Renal cortex interstitium (tissue), 11 donors: ENCODE measurements around the gene ABI1. TPM values are rescaled to one million over a fixed set of nuclear protein-coding genes. Genes with fewer than 3 reads are reported as not detected.

Source experiments
- DNase-seq, 11 donors: peaks; one replicate each; pipeline ENCODE4 v3.0.0-alpha.2; 2013; ENCODE audit warnings: low read depth in 9 of 11, low spot score in 4 of 11; ENCODE audit errors: extremely low read depth in 1 of 11
- polyA plus RNA-seq, 3 donors: library from polyadenylated mRNA; unstranded; fragments of 120-200 nt; gene quantifications; one replicate each; pipeline ENCODE4 v1.2.1, GENCODE V29; 2013; ENCODE audit not compliant: insufficient read length in 3 of 3

ABI1 gene
- polyA plus RNA-seq, 3 donors = 60.3 to 69.2 (median 61.8) TPM

GRCh38 chr10:26821699-26822570, 38.8 kb downstream of the ABI1 start:
- no peak for DNase-seq

DNA sequence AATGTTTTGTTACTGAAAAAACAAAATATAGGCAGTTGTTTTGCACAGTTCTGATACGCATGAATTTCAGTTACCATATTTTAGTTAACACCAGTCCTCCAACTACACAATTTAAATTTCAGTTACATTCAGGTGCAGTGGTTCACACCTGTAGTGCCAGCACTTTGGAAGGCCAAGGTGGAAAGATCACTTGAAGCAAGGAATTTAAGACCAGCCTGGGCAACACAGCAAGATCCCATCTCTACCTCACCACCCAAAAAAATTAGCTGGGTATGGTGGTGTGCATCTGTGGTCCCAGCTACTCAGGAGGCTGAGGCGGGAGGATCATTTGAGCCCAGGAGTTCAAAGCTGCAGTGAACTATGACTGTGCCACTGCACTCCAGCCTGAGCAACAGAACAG, 45.3 kb downstream of the ABI1 start:
- DNase-seq = no peak

- no peak for DNase-seq
Observed at GRCh38 chr10:26810435-26811026, 50.2 kb downstream of the ABI1 start.

DNA sequence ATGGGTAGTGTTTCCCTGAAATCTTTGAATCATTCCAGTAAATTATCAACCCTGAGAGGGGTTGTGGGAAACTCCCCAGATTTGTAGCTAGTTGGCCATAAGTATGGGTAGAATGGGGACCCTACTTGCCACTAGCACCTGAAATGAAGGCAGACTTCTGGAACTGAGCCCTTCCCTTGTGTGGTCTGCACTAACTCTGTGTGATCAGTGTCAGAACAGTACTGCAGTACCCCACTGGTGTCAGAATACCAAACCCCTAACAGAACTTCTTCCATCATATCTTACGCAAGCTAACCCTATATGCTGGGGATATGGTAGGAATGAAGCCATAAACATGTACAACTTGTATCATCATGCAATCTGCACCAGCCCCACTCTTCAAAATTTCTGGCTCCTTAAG, 50.8 kb downstream of the ABI1 start:
- DNase-seq = no peak

DNA sequence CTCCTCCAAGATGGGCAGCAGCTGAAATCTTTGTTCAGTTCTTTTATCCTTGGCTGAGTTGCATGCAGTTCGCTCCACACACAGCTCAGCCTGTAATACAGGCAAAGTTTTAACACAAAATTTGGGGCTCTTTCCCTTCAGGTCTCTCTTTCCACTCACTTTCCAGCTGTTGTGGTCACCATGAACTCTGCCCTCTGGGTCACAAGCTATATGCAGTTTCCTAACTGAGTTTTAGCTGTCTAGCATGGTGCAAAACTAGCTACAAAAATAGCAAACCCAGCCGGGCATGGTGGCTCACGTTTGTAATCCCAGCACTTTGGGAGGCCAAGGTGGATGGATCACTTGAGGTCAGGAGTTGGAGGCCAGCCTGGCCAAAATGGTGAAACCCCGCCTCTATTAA, 53.2 kb downstream of the ABI1 start:
- DNase-seq = no peak

- no peak for DNase-seq
Observed at GRCh38 chr10:26806557-26806956, 54.2 kb downstream of the ABI1 start.

DNA sequence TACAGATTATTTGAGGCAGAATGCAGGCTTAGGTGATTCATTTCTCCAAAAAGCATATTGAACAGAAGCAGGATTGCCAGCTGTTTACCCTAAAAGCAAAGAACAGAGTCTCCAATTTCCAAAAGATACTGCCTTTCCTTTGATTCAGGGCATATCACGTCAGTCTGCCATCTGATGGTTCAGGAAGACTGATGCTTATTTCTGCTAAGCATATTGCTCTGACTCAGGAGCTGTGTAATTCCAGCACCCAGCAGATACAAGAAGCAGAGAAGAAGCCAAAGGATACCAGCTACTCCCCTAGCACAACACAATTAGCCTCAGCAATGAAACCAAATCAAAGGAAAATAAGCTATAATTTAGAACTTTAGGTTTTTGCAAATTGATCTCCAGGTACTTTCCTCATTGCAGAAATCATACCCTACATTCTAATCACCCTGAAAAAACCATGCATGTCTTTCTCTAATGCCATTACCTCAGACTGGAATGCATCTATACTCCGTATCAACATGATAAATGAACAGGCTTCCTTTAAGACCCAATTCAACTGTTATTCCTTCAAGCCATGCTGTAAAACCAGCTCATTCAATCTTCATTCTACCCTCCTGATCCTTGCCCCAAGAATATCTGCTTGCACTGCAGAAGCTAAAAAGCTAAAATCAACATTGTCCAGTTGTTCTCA, 55.1 kb downstream of the ABI1 start:
- no peak for DNase-seq

DNA sequence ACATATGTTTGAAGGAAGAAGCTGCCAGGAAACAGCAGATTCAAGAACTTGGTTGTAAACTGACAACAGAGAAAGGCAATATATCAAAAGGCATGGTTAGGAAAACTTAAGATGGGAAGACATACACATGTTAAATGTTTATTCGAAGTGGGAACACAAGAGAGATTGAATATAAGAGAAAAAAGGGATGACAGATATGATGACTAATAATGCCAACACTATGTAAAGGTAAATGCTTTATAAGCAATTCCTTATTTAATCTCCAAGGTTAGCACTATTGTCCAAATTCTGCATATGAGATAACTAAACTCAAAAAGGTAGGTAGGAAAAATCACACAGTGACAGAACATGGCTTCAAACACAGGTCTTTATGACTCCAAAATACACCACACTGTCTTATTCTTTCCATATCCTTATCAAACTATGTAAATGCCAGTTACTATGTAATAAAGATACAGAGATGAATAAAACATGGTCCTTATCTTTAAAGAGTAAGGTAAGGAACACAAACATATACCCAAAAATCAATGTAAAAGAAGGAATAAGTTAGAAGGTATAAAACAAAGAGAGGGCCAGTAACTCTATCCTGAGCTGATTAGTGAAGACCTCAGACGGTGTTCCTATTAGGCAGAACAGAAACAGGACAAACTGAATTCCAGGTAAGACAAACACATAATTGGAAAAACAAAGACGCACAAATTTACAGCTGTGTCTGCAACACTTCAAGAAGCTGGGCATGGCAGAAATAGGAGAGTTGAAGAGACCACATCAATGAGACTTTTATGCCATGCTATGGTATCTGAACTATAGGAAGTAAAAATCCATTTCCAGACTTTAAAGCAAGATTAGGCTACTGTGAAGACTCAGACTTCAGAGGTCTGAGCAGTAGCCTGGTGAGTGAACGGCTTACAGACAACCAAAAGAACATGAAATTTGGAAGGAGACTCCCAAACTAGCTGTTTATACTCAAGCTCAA, 56.1 kb downstream of the ABI1 start:
- no peak for DNase-seq

- DNase-seq = no peak
Observed at GRCh38 chr10:26803849-26804248, 56.9 kb downstream of the ABI1 start.

DNA sequence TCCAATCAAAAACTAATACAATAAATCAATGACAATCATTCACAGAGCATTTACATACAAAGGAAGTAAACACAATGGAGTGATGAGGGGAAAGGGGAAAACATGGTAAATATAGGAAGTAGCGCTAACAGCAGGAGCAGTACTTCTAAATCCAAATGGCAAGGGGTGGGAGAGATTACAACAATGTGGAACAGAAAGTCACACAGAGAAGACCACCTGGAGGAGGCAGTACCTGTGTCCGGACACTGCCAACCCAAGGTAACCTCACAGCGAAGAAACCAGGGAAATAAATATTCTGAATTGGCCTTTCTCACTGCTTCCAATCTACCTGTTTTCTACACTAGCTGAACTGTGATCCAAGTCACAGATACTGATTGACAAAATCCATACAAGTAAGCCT, 58.2 kb downstream of the ABI1 start:
- DNase-seq = no peak

DNA sequence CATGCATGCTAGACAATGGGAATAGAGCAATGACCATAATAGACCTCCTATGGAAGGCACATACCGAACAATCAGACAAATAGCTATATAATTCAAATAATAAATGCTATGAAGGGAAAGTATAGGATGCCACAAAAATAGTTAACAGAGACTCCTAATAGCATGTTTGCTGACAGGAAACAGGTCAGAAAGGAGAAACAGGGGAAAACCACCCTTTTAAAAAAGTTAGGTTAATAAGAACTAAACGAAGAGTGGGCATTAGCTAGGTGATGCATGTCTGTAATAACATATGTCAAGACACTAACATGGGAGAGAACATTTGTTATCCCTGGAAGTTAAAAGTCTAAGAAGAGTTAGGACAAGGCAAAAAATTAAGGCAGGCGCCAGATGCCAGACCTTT, 58.9 kb downstream of the ABI1 start:
- DNase-seq = no peak

GRCh38 chr10:26801274-26801673, 59.5 kb downstream of the ABI1 start:
- DNase-seq = no peak

DNA sequence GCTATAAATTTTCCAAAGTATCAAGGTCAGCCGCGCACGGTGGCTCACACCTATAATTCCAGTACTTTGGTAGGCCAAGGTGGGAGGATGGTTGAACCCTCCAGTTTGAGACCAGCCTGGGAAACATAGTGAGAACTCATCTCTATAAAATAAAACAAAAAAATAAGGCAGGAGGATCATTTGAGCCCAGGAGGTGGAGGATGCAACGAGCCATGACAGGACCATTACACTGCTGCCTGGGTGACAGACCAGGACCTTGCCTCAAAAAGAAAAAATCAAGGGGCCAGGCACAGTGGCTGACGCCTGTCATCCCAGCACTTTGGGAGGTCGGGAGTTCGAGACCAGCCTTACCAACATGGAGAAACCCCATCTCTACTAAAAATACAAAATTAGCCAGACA, 60.3 kb downstream of the ABI1 start:
- DNase-seq = no peak

- DNase-seq = peak in 2 of 11 donors; percentile 3 to 4
Observed at GRCh38 chr10:26799342-26799741, 61.4 kb downstream of the ABI1 start.

DNA sequence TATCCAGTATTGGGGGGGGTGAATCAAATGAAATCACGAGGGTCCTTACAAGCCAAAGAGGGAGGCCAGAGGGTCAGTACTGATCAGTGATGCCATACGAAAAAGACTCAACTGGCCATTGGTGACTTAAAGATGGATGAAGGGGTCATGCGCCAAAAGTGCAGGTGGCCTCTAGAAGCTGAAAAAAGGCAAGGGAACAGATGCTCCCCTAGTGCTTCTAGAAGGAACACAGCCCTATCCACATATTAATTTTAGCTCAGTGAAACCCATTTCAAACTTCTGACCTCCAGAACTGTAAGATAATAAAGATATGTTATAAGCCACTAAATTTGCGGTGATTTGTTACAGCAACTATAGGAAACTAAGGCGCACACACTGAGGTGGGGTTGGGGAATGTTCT, 62.5 kb downstream of the ABI1 start:
- no peak for DNase-seq

GRCh38 chr10:26797340-26797739, 63.4 kb downstream of the ABI1 start:
- no peak for DNase-seq

GRCh38 chr10:26792758-26793495, 67.8 kb downstream of the ABI1 start:
- DNase-seq = no peak

- DNase-seq = no peak
Observed at GRCh38 chr10:26790221-26790995, 70.3 kb downstream of the ABI1 start.
